ENCODE data around the gene SPTBN4. TPM values are rescaled to one million over a fixed set of nuclear protein-coding genes. Genes with fewer than 3 reads are reported as not detected.

The SPTBN4 gene
- total and polyA plus RNA-seq, 2 experiments from 2014 or later = 0.67 to 1.3 TPM

DNA sequence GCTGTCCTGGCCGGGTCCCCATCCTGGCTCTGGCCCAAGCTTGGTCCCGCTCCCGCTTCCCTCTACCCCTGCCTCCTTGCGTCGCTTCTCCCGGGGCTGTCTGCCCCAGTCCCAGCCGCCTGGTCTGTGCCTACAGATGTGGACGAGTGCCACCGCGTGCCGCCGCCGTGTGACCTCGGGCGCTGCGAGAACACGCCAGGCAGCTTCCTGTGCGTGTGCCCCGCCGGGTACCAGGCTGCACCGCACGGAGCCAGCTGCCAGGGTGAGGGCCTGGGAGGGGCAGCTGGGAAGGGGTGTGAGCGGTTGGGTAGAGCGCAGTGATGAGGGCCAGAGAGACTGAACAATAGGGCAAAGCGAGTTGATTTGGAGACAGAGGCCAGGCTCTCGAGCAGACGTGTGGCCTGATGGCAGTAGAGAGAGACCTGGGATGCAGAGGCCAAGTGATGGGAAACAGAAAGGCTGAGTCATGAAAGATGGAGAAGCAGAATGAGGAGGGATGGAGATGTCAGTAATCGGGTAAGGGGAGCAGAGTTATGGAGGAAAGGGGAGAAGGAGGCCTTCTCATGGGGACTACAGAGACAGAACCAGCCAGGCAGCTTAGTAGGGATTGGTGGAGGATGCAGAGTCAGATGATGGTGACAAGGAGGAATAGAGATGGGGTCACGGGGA lies 143.7 kb downstream of the SPTBN4 start:
- Histone ChIP-seq H3K27ac (no peak overlapping the region), H3K79me2 (peaks cover 1% of the 10 kb centered on the region), H3K9me3 (ENCODE audit: low read depth) (no peaks in the 10 kb centered on the region), H3K9me2 (replicated peaks; ENCODE audit: insufficient read depth) (no peaks in the 10 kb centered on the region), H3K27me3 (no peaks in the 10 kb centered on the region), H4K20me1 (ENCODE audit: insufficient read depth, poor library complexity, severe bottlenecking) (no peaks in the 10 kb centered on the region), H2AFZ (no peak overlapping the region), H3K4me3 (no peak overlapping the region), H3K4me2 (peak overlapping the region; percentile 85), H3K4me1 (ENCODE audit: insufficient read depth) (peaks cover 17% of the 10 kb centered on the region), H3K36me3 (replicated peaks; ENCODE audit: insufficient read depth, low read depth) (no peaks in the 10 kb centered on the region)
- no peak for DNase-seq (ENCODE audit: low spot score)
- TF ChIP-seq, protein P1, sequence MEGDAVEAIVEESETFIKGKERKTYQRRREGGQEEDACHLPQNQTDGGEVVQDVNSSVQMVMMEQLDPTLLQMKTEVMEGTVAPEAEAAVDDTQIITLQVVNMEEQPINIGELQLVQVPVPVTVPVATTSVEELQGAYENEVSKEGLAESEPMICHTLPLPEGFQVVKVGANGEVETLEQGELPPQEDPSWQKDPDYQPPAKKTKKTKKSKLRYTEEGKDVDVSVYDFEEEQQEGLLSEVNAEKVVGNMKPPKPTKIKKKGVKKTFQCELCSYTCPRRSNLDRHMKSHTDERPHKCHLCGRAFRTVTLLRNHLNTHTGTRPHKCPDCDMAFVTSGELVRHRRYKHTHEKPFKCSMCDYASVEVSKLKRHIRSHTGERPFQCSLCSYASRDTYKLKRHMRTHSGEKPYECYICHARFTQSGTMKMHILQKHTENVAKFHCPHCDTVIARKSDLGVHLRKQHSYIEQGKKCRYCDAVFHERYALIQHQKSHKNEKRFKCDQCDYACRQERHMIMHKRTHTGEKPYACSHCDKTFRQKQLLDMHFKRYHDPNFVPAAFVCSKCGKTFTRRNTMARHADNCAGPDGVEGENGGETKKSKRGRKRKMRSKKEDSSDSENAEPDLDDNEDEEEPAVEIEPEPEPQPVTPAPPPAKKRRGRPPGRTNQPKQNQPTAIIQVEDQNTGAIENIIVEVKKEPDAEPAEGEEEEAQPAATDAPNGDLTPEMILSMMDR (IDR thresholded peaks at IDR 0.05; ENCODE audit: poor library complexity) = no peak
- no peak for TF ChIP-seq EZH2 (IDR thresholded peaks at IDR 0.05; ENCODE audit: borderline replicate concordance)
- 76% methylated on average over 27 of the region's 29 CpGs for WGBS (ENCODE audit: low lambda C conversion rate, missing lambda C conversion rate)

DNA sequence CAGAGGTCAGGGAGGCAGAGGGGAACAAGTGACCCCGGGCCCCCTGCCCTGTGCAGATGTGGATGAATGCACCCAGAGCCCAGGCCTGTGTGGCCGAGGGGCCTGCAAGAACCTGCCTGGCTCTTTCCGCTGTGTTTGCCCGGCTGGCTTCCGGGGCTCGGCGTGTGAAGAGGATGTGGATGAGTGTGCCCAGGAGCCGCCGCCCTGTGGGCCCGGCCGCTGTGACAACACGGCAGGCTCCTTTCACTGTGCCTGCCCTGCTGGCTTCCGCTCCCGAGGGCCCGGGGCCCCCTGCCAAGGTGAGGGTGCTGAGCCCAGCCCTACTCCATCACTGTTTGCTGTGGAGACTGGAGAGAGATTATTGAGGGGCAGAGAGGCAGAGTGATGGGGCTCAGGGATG lies 144.3 kb downstream of the SPTBN4 start:
- H3K36me3 ChIP-seq (replicated peaks; ENCODE audit: insufficient read depth, low read depth) = no peaks in the 10 kb centered on the region
- H3K79me2 ChIP-seq = peaks cover 4% of the 10 kb centered on the region
- no peak overlapping the region for H3K4me3 ChIP-seq
- H4K20me1 ChIP-seq (ENCODE audit: insufficient read depth, poor library complexity, severe bottlenecking) = no peaks in the 10 kb centered on the region
- WGBS (ENCODE audit: low lambda C conversion rate, missing lambda C conversion rate) = 92% methylated on average over 15 of the region's 15 CpGs
- no peaks in the 10 kb centered on the region for H3K9me3 ChIP-seq (ENCODE audit: low read depth)
- H3K27me3 ChIP-seq = no peaks in the 10 kb centered on the region
- H3K4me2 ChIP-seq = no peak overlapping the region
- peaks cover 12% of the 10 kb centered on the region for H3K4me1 ChIP-seq (ENCODE audit: insufficient read depth)
- H3K27ac ChIP-seq = no peak overlapping the region
- no peak for DNase-seq (ENCODE audit: low spot score)
- TF ChIP-seq EZH2phosphoT487 (IDR thresholded peaks at IDR 0.05; ENCODE audit: low read depth, severe bottlenecking, unreplicated experiment) (no peak), EZH2 (IDR thresholded peaks at IDR 0.05; ENCODE audit: borderline replicate concordance) (no peak)
- TF ChIP-seq, protein P1 (IDR thresholded peaks at IDR 0.05; ENCODE audit: poor library complexity) = no peak
- H2AFZ ChIP-seq = no peak overlapping the region
- H3K9me2 ChIP-seq (replicated peaks; ENCODE audit: insufficient read depth) = no peaks in the 10 kb centered on the region

DNA sequence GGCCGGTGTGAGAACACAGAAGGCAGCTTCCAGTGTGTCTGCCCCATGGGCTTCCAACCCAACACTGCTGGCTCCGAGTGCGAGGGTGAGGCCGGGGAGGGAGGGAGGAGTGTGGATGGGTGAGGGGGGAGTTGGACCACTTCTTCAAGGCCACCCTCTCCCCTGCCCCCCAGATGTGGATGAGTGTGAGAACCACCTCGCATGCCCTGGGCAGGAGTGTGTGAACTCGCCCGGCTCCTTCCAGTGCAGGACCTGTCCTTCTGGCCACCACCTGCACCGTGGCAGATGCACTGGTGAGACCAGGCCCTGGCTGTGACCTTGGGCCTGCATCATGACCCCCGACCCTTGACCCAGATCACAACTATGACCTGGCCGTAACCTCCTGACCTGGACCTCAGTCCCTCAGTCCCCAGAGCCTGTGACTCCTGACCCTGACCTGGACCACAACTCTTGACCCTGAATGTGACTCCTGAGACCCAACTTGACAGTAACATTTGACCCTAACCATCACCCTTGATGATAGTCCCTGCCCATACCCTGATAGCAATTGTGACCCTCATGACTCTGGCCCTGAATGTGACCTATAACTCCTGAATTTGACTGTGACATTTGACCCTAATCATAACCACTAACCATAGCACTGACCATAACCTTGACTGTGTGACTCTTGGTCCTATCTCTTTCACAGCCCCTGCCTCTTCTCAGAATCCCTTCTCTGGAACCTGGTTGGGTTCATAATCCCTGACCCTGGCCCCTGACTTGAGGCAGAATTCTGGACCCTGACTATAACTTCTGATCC lies 145.3 kb downstream of the SPTBN4 start:
- WGBS (ENCODE audit: low lambda C conversion rate, missing lambda C conversion rate) = 91% methylated on average over 10 of the region's 10 CpGs
- Histone ChIP-seq H3K27ac (no peak overlapping the region), H3K36me3 (replicated peaks; ENCODE audit: insufficient read depth, low read depth) (no peaks in the 10 kb centered on the region), H3K4me2 (no peak overlapping the region), H3K4me1 (ENCODE audit: insufficient read depth) (peaks cover 11% of the 10 kb centered on the region), H3K9me2 (replicated peaks; ENCODE audit: insufficient read depth) (no peaks in the 10 kb centered on the region), H3K9me3 (ENCODE audit: low read depth) (no peaks in the 10 kb centered on the region), H3K27me3 (no peaks in the 10 kb centered on the region), H4K20me1 (ENCODE audit: insufficient read depth, poor library complexity, severe bottlenecking) (no peaks in the 10 kb centered on the region), H3K79me2 (peaks cover 4% of the 10 kb centered on the region), H2AFZ (no peak overlapping the region), H3K4me3 (no peak overlapping the region)
- no peak for DNase-seq (ENCODE audit: low spot score)
- TF ChIP-seq, protein P1 (IDR thresholded peaks at IDR 0.05; ENCODE audit: poor library complexity) = no peak
- no peak for TF ChIP-seq EZH2phosphoT487 (IDR thresholded peaks at IDR 0.05; ENCODE audit: low read depth, severe bottlenecking, unreplicated experiment)
- TF ChIP-seq EZH2 (IDR thresholded peaks at IDR 0.05; ENCODE audit: borderline replicate concordance) = no peak
